HS-27A (cell line): ENCODE measurements around the gene BCKDHB.

Source experiments
- DNase-seq: peaks from one replicate; pipeline ENCODE4 v3.0.0-alpha.2; 2012; ENCODE audit warnings: low read depth, missing footprints

BCKDHB gene

DNA sequence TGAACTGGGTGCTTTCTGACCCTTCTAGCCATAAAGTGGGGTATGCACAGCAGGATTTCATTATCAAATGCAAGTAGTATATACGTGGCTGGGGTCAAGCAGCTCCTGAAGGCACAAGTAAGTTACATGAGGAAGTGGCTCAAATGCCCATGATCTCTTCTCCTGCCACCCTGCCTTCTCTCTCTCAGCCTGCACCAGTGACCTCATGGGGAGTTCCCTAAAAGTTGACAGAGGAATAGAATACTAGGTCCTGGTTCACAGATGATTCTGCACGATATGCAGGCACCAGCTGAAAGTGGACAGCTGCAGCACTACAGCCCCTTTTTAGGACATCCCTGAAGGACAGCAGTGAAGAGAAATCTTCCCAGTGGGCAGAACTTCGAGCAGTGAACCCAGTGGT is 282.0 kb downstream of the BCKDHB start:
- DNase-seq: no peak
